HG03060 (cell line): ENCODE measurements around the gene CCDC157.

ENCODE experiments used
- ATAC-seq: cut with Tn5 transposase; IDR thresholded peaks from one replicate; pipeline ENCODE4 v1.9.1; 2021; ENCODE audit warnings: low read depth, moderate number of reproducible peaks; ENCODE audit not compliant: unreplicated experiment

CCDC157 gene

GRCh38 chr22:30348404-30348803, 8.4 kb upstream of the CCDC157 start:
- ATAC-seq: no peak

GRCh38 chr22:30348809-30349208, 8.0 kb upstream of the CCDC157 start:
- no peak for ATAC-seq

- no peak for ATAC-seq
Measured at GRCh38 chr22:30351226-30351625, 5.6 kb upstream of the CCDC157 start.

- ATAC-seq: no peak
Measured at GRCh38 chr22:30354644-30355043, 2.2 kb upstream of the CCDC157 start.

- ATAC-seq: no peak
Measured at GRCh38 chr22:30357236-30357570, 396 bp downstream of the CCDC157 start.

- no peak for ATAC-seq
Measured at GRCh38 chr22:30357650-30358215, 926 bp downstream of the CCDC157 start.

GRCh38 chr22:30358541-30358940, 1.7 kb downstream of the CCDC157 start:
- ATAC-seq: no peak

- ATAC-seq: no peak
Measured at GRCh38 chr22:30361916-30362650, 5.3 kb downstream of the CCDC157 start.

GRCh38 chr22:30362651-30363281, 6.0 kb downstream of the CCDC157 start:
- no peak for ATAC-seq

- ATAC-seq: no peak
Measured at GRCh38 chr22:30365891-30366290, 9.1 kb downstream of the CCDC157 start.

GRCh38 chr22:30368420-30368819, 11.6 kb downstream of the CCDC157 start:
- no peak for ATAC-seq

- ATAC-seq: no peak
Measured at GRCh38 chr22:30370641-30371230, 13.9 kb downstream of the CCDC157 start.

- ATAC-seq: no peak
Measured at GRCh38 chr22:30371321-30371720, 14.5 kb downstream of the CCDC157 start.

GRCh38 chr22:30371981-30372380, 15.2 kb downstream of the CCDC157 start:
- ATAC-seq: no peak

- ATAC-seq: no peak
Measured at GRCh38 chr22:30372915-30373314, 16.1 kb downstream of the CCDC157 start.

GRCh38 chr22:30373331-30374325, 16.8 kb downstream of the CCDC157 start:
- ATAC-seq: no peak

- ATAC-seq: no peak
Measured at GRCh38 chr22:30375312-30375849, 18.6 kb downstream of the CCDC157 start.

GRCh38 chr22:30380011-30380410, 23.2 kb downstream of the CCDC157 start:
- no peak for ATAC-seq

GRCh38 chr22:30381264-30381663, 24.5 kb downstream of the CCDC157 start:
- ATAC-seq: no peak

GRCh38 chr22:30382340-30382739, 25.5 kb downstream of the CCDC157 start:
- ATAC-seq: no peak
